Measurements from ENCODE around the gene DNAL4.

- TF ChIP-seq CTCF (IDR thresholded peaks at IDR 0.05) (no peak), POLR2A (IDR thresholded peaks at IDR 0.05) (no peak)
Observed at GRCh38 chr22:38740116-38740723, 53.7 kb downstream of the DNAL4 start.
